Nephron progenitor cell (in vitro differentiated cells): ENCODE measurements around the gene NRG2.

Source experiments
- DNase-seq: peaks from one replicate; pipeline ENCODE4 v3.0.0; 2021
- H3K27ac Mint-ChIP-seq: 2 replicates; pipeline ENCODE4 v1.8.0; 2021; ENCODE audit warnings: mild to moderate bottlenecking, moderate library complexity, mixed read lengths
- H3K27me3 Mint-ChIP-seq: 2 replicates; pipeline ENCODE4 v1.8.0; 2021; ENCODE audit warnings: mild to moderate bottlenecking, low read depth, mixed read lengths; ENCODE audit not compliant: poor library complexity
- H3K36me3 Mint-ChIP-seq: 2 replicates; pipeline ENCODE4 v1.8.0; 2021; ENCODE audit warnings: low read depth, mixed read lengths
- H3K4me1 Mint-ChIP-seq: 2 replicates; pipeline ENCODE4 v1.8.0; 2021; ENCODE audit warnings: mixed read lengths
- H3K4me3 Mint-ChIP-seq: 2 replicates; pipeline ENCODE4 v1.8.0; 2021; ENCODE audit warnings: mild to moderate bottlenecking, moderate library complexity, mixed read lengths
- H3K9me3 Mint-ChIP-seq: 2 replicates; pipeline ENCODE4 v1.8.0; 2021; ENCODE audit warnings: mild to moderate bottlenecking, moderate library complexity, mixed read lengths
- TF ChIP-seq, protein P1 (sequence below): fragments of 200-600 bp; sonication (generic); IDR thresholded peaks from 2 replicates; pipeline ENCODE4 v1.5.0; 2021; ENCODE audit warnings: antibody characterized with exemption

NRG2 gene

DNA sequence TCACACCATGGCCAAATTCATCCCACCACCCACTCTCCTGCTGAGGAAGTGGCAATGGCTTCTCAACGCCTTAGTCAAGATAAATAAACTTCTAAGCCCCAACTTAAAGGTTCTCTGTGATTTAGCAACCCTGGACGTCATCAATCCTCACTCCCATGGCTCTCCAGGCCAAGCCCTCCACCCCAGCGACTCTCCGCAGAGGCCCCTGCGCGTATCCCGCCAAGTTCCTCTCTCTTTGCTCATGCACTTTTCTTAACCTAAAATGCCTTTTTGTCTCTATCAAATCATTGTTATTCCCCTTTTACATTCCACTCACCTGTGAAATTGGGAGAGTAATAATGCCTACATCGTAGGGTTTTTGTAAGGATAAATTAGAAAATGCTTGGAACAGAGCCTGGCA, 88.6 kb downstream of the NRG2 start:
- H3K9me3 Mint-ChIP-seq: no peaks in the 10 kb centered on the region
- TF ChIP-seq, protein P1, sequence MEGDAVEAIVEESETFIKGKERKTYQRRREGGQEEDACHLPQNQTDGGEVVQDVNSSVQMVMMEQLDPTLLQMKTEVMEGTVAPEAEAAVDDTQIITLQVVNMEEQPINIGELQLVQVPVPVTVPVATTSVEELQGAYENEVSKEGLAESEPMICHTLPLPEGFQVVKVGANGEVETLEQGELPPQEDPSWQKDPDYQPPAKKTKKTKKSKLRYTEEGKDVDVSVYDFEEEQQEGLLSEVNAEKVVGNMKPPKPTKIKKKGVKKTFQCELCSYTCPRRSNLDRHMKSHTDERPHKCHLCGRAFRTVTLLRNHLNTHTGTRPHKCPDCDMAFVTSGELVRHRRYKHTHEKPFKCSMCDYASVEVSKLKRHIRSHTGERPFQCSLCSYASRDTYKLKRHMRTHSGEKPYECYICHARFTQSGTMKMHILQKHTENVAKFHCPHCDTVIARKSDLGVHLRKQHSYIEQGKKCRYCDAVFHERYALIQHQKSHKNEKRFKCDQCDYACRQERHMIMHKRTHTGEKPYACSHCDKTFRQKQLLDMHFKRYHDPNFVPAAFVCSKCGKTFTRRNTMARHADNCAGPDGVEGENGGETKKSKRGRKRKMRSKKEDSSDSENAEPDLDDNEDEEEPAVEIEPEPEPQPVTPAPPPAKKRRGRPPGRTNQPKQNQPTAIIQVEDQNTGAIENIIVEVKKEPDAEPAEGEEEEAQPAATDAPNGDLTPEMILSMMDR: no peak
- peaks cover 54% of the 10 kb centered on the region for H3K4me1 Mint-ChIP-seq
- peaks cover 23% of the 10 kb centered on the region for H3K27me3 Mint-ChIP-seq
- no peak overlapping the region for H3K4me3 Mint-ChIP-seq
- H3K27ac Mint-ChIP-seq: peak overlapping the region; percentile 65
- no peaks in the 10 kb centered on the region for H3K36me3 Mint-ChIP-seq
- DNase-seq: no peak

DNA sequence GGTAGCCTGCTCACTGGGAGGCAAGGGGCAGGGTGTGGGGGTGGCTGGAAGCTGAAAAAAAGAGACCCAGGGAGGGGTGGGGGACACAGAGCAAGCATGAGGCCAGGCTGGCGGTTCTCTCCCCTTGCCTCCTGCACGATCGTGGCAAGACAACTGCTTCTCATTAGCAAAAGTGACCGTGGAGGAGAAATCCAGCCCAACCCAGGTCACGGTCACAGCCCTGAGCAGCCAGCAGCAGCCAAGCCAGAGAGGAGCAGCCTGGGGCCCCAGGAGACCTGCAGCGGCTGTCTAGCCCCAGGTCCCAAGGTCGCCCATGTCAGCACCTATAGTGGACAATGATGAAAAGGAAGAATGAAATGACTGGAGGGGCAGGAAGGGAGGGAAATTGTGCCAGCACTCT, 89.1 kb downstream of the NRG2 start:
- no peaks in the 10 kb centered on the region for H3K36me3 Mint-ChIP-seq
- H3K27ac Mint-ChIP-seq: no peak overlapping the region
- TF ChIP-seq, protein P1: no peak
- H3K27me3 Mint-ChIP-seq: peaks cover 25% of the 10 kb centered on the region
- no peak overlapping the region for H3K4me3 Mint-ChIP-seq
- no peaks in the 10 kb centered on the region for H3K9me3 Mint-ChIP-seq
- peaks cover 54% of the 10 kb centered on the region for H3K4me1 Mint-ChIP-seq
- DNase-seq: no peak

DNA sequence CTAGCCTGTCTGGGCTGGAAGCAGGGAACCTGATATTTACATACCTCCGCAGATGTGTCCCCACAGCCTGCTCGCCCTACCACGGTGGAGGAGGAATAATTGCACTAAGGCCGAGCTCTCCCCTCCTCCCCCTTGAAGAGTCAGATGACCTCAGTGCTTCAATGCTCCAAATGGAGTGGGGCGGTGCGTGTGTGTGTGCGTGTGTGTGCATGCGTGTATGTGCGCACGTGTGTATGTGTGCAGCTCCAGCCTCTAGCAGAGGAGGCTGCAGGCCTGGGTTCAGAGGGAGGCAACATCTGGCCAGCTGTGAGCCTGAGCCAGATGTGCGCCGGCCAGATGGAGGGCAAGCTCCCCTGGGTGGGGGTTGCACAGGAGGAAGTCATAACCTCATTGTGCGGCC, 90.5 kb downstream of the NRG2 start:
- H3K27ac Mint-ChIP-seq: no peak overlapping the region
- no peak for DNase-seq
- TF ChIP-seq, protein P1: no peak
- H3K4me1 Mint-ChIP-seq: peaks cover 54% of the 10 kb centered on the region
- H3K36me3 Mint-ChIP-seq: no peaks in the 10 kb centered on the region
- H3K9me3 Mint-ChIP-seq: no peaks in the 10 kb centered on the region
- H3K27me3 Mint-ChIP-seq: peaks cover 31% of the 10 kb centered on the region
- H3K4me3 Mint-ChIP-seq: peak overlapping the region; percentile 28

DNA sequence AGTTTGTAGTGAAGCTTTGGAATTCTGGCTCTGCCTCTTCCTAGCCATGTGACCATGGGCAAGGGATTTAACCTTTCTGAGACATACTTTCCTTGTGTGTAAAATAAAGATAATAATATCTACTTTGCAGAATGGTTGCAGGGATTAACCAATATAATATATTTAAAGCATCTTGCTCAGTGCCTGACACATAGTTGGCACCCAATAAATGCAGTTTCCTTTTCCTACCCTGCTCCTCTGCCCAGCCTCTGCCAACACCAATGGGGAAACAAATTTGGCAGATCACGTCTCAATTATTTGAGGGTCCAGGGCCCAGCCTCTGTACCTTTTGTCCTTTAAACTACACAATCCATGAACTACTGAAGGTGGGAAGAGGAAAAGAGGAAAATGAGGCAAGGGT, 91.1 kb downstream of the NRG2 start:
- Mint-ChIP-seq H3K9me3 (no peaks in the 10 kb centered on the region), H3K36me3 (no peaks in the 10 kb centered on the region), H3K27ac (no peak overlapping the region), H3K4me3 (no peak overlapping the region), H3K27me3 (peaks cover 31% of the 10 kb centered on the region), H3K4me1 (peaks cover 54% of the 10 kb centered on the region)
- TF ChIP-seq, protein P1: no peak
- no peak for DNase-seq

DNA sequence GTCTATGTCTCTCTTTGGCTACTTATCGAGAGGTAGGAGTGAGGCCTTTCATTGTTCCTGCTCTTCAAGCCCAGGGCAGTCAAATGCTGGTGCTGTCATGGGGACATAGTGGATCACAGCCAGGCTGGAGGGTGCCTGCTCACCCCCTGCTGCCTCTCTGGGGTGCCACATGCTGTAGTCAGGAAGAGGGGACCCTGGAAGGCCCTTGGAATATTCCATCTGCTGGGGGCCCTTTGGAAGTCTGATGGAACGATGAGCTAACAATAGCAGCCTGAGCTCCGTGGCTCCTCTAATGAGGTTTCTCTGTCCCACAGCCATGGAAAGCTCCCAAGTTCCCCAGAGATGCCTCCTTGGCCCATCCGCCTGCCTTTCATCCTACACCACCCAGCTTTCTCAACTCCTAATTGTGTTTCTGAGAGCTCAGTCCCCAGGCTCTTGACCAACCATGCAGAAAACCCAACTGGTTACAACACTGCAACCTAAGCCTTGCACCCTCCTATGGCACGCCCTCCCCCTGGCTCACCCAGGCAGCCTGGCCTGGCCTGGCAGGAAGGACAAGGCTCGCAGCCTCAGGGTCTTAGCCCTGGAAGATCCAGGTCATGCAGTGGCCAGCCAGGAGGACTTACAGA, 91.7 kb downstream of the NRG2 start:
- Mint-ChIP-seq H3K36me3 (no peaks in the 10 kb centered on the region), H3K27me3 (peaks cover 34% of the 10 kb centered on the region), H3K27ac (no peak overlapping the region), H3K4me3 (no peak overlapping the region), H3K9me3 (no peaks in the 10 kb centered on the region), H3K4me1 (peaks cover 52% of the 10 kb centered on the region)
- no peak for DNase-seq
- TF ChIP-seq, protein P1: no peak

DNA sequence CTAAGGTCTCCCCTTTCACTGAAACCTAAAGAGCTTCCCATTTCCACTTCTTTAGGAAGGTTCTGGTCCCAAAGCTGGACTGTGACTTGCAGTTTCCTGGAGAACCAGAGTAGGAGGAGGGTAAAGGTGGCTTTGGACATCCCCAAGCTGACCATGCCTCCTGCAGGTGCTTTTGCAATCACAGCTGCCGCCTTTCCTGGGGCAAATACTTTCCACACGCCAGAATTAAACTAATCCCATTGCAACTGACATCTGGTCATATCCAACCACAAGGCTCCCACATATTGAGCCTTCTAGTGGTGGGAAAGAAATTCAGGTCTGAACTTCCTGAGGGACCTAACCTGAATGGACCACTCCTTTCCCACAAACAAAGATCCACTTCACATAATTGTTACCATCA, 92.7 kb downstream of the NRG2 start:
- Mint-ChIP-seq H3K36me3 (no peaks in the 10 kb centered on the region), H3K27ac (no peak overlapping the region), H3K9me3 (no peaks in the 10 kb centered on the region), H3K27me3 (peaks cover 41% of the 10 kb centered on the region), H3K4me3 (no peak overlapping the region), H3K4me1 (peaks cover 42% of the 10 kb centered on the region)
- DNase-seq: no peak
- TF ChIP-seq, protein P1: no peak
